ENCODE results near the gene IFITM2.
A peak's percentile ranks its signal among the peaks of the same experiment; 100 is the strongest.
"Not testable (repeated sequence)": the region's sequence is repeated elsewhere in the genome, so short reads cannot be mapped to it uniquely, and the experiment has no call there.

Gene IFITM2

DNA sequence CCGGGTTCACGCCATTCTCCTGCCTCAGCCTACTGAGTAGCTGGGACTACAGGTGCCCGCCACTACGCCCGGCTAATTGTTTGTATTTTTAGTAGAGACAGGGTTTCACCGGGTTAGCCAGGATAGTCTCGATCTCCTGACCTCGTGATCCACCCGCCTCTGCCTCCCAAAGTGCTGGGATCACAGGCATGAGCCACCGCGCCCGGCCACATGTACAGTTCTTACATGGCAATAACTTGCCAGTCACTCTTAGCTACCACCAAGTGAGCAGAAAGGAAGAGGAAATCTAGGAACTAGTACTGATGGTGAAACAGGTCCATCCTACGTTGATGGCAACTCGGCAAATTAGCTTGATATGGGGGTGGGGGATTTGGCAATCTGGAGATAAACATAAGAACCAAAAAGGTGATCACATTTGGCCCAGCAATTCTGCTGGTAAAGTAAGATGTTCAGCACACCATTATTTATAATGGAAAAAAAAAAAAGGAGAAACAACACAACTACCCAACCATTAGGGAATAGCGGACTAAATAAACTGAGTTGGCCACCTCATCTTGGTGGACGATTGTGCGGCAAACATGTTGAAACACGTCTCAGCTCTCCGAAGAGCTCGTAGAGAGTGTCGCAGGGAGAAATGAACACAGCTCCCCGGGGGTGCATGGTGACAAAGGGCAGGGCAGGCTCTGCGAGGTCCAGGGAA is 24.1 kb upstream of the IFITM2 start:
- no peaks in the 10 kb centered on the region for H3K36me3 ChIP-seq (ENCODE audit: insufficient read depth, low read length)
- no peak overlapping the region for H3K4me3 ChIP-seq (ENCODE audit: low read length)
- H3K4me1 ChIP-seq (ENCODE audit: control insufficient read depth, insufficient read depth, low read length): peaks cover 6% of the 10 kb centered on the region

DNA sequence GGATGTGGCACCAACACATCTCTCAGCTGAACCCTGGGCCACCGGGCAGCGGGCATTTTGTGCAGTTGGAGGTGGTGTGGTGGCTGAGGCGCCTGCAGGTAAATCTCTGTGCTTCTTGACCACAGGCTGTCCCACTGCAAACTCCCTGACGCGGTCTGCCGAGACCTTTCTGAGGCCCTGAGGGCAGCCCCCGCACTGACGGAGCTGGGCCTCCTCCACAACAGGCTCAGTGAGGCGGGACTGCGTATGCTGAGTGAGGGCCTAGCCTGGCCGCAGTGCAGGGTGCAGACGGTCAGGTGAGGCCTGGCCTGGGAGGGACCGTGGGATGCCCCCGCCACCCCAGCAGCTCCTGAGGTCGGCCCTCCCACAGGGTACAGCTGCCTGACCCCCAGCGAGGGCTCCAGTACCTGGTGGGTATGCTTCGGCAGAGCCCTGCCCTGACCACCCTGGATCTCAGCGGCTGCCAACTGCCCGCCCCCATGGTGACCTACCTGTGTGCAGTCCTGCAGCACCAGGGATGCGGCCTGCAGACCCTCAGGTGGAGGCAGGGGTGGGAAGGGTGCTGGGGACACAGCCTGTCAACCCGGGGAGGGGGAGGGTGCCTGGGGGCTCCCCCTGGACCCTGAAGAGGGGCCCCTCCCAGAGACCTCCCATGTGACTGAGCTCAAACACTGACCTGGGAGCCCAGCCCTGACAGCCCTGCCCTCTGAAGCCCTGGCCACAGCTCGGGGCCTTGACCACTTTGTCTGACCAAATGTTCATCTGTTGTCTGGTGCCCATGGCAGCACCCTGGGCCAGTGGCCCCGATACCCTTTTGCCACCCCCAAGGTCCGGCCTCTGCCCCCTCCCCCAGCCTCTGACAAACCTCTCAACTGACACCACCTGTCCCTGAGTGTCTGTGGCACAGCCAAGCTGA is 23.3 kb upstream of the IFITM2 start:
- Histone ChIP-seq H3K4me3 (ENCODE audit: low read length) (no peak overlapping the region), H3K27me3 (ENCODE audit: control insufficient read depth, insufficient read depth, low read length) (peaks cover 61% of the 10 kb centered on the region), H3K4me1 (ENCODE audit: control insufficient read depth, insufficient read depth, low read length) (peaks cover 6% of the 10 kb centered on the region), H3K9me3 (replicated peaks; ENCODE audit: low read length) (no peaks in the 10 kb centered on the region), H3K9ac (ENCODE audit: low read depth, low read length) (no peak overlapping the region), H3K36me3 (ENCODE audit: insufficient read depth, low read length) (no peaks in the 10 kb centered on the region), H3K4me2 (ENCODE audit: low read length) (no peak overlapping the region)

More for the DNA sequence above, 24.1 kb upstream of the IFITM2 start:
- H3K4me2 ChIP-seq (ENCODE audit: low read length): no peak overlapping the region
- H3K27me3 ChIP-seq (ENCODE audit: control insufficient read depth, insufficient read depth, low read length): peaks cover 67% of the 10 kb centered on the region
- no peak overlapping the region for H3K9ac ChIP-seq (ENCODE audit: low read depth, low read length)
- H3K9me3 ChIP-seq (replicated peaks; ENCODE audit: low read length): no peaks in the 10 kb centered on the region

GRCh38 chr11:285021-285893 is 22.4 kb upstream of the IFITM2 start:
- Histone ChIP-seq H3K36me3 (ENCODE audit: insufficient read depth, low read length) (no peaks in the 10 kb centered on the region), H3K27me3 (ENCODE audit: control insufficient read depth, insufficient read depth, low read length) (peaks cover 52% of the 10 kb centered on the region), H3K4me1 (ENCODE audit: control insufficient read depth, insufficient read depth, low read length) (peaks cover 6% of the 10 kb centered on the region), H3K4me2 (ENCODE audit: low read length) (no peak overlapping the region), H3K9ac (ENCODE audit: low read depth, low read length) (no peak overlapping the region), H3K4me3 (ENCODE audit: low read length) (no peak overlapping the region), H3K9me3 (replicated peaks; ENCODE audit: low read length) (no peaks in the 10 kb centered on the region)

DNA sequence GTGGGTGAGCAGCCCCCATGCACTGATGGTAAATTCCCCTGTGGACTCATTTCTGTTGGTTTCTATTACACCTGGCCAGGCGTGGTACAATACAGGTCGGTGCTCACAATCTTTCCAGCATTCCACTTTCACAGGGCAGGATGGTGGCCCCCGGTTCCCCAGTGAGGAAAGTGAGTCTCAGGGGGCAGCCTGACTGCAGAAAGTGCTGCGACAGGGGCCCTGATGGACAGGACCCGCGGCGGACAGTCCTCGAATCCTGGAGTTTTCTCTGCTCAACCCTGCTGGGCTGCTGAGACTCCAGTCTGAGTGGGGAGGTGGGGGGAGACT is 21.8 kb upstream of the IFITM2 start:
- Histone ChIP-seq H3K4me1 (ENCODE audit: control insufficient read depth, insufficient read depth, low read length) (peaks cover 6% of the 10 kb centered on the region), H3K27me3 (ENCODE audit: control insufficient read depth, insufficient read depth, low read length) (peaks cover 46% of the 10 kb centered on the region), H3K9me3 (replicated peaks; ENCODE audit: low read length) (no peaks in the 10 kb centered on the region), H3K9ac (ENCODE audit: low read depth, low read length) (no peak overlapping the region), H3K36me3 (ENCODE audit: insufficient read depth, low read length) (no peaks in the 10 kb centered on the region), H3K4me2 (ENCODE audit: low read length) (no peak overlapping the region), H3K4me3 (ENCODE audit: low read length) (no peak overlapping the region)

GRCh38 chr11:286977-287820 is 20.4 kb upstream of the IFITM2 start:
- not testable (repeated sequence) for H3K36me3 ChIP-seq (ENCODE audit: insufficient read depth, low read length); H3K4me2 ChIP-seq (ENCODE audit: low read length); H3K4me1 ChIP-seq (ENCODE audit: control insufficient read depth, insufficient read depth, low read length); H3K9me3 ChIP-seq (replicated peaks; ENCODE audit: low read length); H3K9ac ChIP-seq (ENCODE audit: low read depth, low read length); H3K4me3 ChIP-seq (ENCODE audit: low read length)
- H3K27me3 ChIP-seq (ENCODE audit: control insufficient read depth, insufficient read depth, low read length): peaks cover 33% of the 10 kb centered on the region

DNA sequence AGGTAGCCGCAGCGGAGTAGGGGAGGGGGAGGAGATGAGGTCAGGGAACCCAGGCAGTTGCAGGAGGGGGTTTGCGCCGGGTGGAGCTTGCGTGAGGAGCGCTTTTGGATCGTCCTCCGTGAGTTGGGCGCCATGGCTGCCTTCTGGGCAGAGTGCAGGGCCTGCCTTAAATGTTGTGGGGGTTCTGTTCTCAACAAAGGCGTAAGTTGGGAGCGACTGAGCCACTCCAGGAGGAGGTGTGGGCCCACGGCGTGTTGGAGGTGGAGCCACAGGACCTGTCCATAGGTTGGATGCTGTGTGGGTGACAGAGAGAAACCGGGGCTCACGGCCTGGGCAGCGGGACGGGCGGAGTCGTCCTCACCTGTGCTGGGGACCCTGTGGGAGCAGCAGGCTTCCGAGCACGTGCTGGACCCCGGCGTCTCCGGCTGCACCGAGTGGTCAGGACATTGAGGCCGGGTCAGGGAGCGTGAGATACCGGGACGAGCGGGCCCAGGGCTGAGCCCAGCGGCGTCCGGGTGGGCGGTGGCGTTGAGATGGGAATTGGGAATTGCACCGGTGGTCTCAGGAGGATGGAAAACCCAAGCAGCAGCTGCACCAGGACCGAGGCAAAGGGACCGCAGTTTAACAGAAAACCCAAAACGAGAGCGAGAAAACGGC is 19.7 kb upstream of the IFITM2 start:
- peaks cover 6% of the 10 kb centered on the region for H3K4me1 ChIP-seq (ENCODE audit: control insufficient read depth, insufficient read depth, low read length)
- H3K4me2 ChIP-seq (ENCODE audit: low read length): peak overlapping the region; percentile 85
- H3K9ac ChIP-seq (ENCODE audit: low read depth, low read length): peak overlapping the region; percentile 25
- peak overlapping the region; percentile 64 for H3K4me3 ChIP-seq (ENCODE audit: low read length)
- H3K36me3 ChIP-seq (ENCODE audit: insufficient read depth, low read length): no peaks in the 10 kb centered on the region
- H3K27me3 ChIP-seq (ENCODE audit: control insufficient read depth, insufficient read depth, low read length): peaks cover 25% of the 10 kb centered on the region
- no peaks in the 10 kb centered on the region for H3K9me3 ChIP-seq (replicated peaks; ENCODE audit: low read length)

- Histone ChIP-seq H3K36me3 (ENCODE audit: insufficient read depth, low read length) (no peaks in the 10 kb centered on the region), H3K9ac (ENCODE audit: low read depth, low read length) (peak within 1 kb of the TSS; percentile 25), H3K27me3 (ENCODE audit: control insufficient read depth, insufficient read depth, low read length) (peaks cover 21% of the 10 kb centered on the region), H3K4me2 (ENCODE audit: low read length) (peak within 1 kb of the TSS; percentile 85), H3K4me3 (ENCODE audit: low read length) (peak within 1 kb of the TSS; percentile 64), H3K4me1 (ENCODE audit: control insufficient read depth, insufficient read depth, low read length) (peaks cover 6% of the 10 kb centered on the region), H3K9me3 (replicated peaks; ENCODE audit: low read length) (no peaks in the 10 kb centered on the region)
Measured at GRCh38 chr11:288478-289397, 18.9 kb upstream of the IFITM2 start, which contains the start of gene PGGHG. TSS of gene PGGHG (plus strand) at chr11:289126. CDS start at chr11:289817, 691 bp downstream.

DNA sequence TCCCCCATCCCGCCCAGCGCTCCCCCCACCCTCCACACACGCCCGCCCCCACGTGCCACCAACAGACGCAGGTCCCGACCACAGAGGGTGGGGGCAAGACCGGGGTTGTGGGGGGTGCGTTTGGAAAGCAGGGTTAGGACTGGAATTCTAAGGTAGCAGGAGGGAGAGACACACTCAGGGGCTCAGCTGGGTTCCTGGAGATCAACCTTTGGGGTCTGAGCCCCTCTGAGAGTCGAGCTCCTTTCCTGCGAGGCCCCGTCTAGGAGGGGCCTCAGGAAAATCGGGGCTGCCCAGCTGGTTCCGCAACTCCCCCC is 18.3 kb upstream of the IFITM2 start:
- Histone ChIP-seq H3K4me2 (ENCODE audit: low read length) (peak overlapping the region; percentile 29), H3K4me3 (ENCODE audit: low read length) (no peak overlapping the region), H3K36me3 (ENCODE audit: insufficient read depth, low read length) (no peaks in the 10 kb centered on the region), H3K27me3 (ENCODE audit: control insufficient read depth, insufficient read depth, low read length) (peaks cover 17% of the 10 kb centered on the region), H3K9ac (ENCODE audit: low read depth, low read length) (no peak overlapping the region), H3K4me1 (ENCODE audit: control insufficient read depth, insufficient read depth, low read length) (peaks cover 6% of the 10 kb centered on the region), H3K9me3 (replicated peaks; ENCODE audit: low read length) (no peaks in the 10 kb centered on the region)

DNA sequence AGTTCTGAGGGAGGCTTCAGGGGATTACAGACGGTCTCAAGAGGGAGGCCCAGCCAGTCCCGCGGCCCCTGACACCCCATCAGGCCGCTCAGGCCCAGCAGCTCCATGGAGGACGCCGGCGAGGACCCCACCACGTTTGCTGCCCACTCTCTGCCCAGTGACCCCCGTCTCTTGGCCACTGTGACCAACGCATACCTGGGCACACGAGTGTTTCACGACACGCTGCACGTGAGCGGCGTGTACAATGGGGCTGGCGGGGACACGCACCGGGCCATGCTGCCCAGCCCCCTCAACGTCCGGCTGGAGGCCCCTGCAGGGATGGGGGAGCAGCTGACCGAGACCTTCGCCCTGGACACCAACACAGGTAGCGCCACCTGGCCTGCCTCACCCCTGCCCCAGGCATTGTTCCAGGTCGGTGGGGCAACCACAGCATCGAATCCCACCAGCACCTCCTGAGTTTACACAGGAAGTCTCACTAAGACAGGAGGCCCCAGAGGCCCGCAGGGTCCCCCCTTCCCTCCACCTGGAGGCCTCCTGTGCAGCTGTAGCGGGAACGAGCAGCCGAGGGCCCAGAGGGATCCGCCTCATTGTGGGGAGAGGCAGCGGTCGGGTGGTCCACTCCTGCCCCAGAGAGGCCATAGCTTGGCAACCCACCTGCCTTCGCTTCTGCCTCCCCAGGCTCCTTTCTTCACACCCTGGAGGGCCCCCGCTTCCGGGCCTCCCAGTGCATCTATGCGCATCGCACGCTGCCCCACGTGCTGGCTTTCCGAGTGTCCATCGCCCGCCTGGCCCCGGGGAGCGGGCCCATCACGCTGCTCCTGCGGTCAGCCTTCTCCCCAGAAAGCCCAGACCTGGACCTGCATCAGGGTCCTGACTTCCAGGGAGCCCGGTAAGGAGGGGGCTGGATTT is 17.6 kb upstream of the IFITM2 start:
- Histone ChIP-seq H3K4me3 (ENCODE audit: low read length) (no peak overlapping the region), H3K4me2 (ENCODE audit: low read length) (peak overlapping the region; percentile 29), H3K9ac (ENCODE audit: low read depth, low read length) (no peak overlapping the region), H3K27me3 (ENCODE audit: control insufficient read depth, insufficient read depth, low read length) (peaks cover 17% of the 10 kb centered on the region), H3K4me1 (ENCODE audit: control insufficient read depth, insufficient read depth, low read length) (peaks cover 6% of the 10 kb centered on the region), H3K36me3 (ENCODE audit: insufficient read depth, low read length) (no peaks in the 10 kb centered on the region), H3K9me3 (replicated peaks; ENCODE audit: low read length) (no peaks in the 10 kb centered on the region)
